ENCODE measurements around the gene VTI1B.
"Not testable (repeated sequence)": the region's sequence is repeated elsewhere in the genome, so short reads cannot be mapped to it uniquely, and the experiment has no call there.

VTI1B gene

DNA sequence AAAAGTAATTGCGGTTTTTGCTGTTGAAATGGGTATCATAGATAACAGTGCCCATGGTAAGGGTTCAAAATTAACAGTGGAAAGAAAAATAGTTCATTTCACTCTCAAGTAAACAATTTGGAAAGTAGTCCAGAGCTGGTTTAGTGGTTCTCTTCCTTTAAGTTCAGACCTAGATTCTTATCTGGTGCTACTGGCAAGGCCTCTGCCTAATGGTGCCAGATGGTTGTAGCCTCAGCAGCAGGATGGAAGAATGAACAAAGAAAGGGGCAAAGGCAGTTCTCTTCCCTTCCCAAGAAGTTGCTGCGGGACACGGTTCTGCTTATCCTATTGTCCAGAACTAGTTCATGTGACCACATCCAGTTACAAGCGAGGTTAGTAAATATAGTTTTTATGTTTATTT is 44.2 kb downstream of the VTI1B start:
- no peak for DNase-seq (ENCODE audit: low spot score)

GRCh38 chr14:67627519-67627918 is 46.9 kb downstream of the VTI1B start:
- DNase-seq (ENCODE audit: low spot score), result no peak

- not testable (repeated sequence) for DNase-seq (ENCODE audit: low spot score)
Observed at GRCh38 chr14:67626131-67626530, 48.3 kb downstream of the VTI1B start.

DNA sequence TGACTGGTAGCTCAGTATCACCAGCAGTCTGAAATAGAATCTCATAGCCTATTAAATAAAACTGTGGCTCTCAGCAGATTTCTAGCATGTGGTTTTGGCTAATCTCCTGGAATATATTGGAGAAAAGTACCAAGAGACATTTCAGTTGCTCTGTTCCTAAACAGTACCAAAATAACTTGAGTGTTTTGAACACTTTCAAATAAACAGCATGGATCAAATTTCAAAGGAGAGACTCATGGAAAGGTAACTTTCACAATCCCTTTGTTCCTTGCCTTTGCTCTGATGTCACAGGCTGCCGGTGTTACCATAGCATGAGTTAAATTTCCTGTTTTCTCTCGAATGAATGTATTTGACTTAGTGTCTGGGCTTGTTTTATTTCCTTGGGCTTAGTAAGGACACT is 51.3 kb downstream of the VTI1B start:
- no peak for DNase-seq (ENCODE audit: low spot score)

DNA sequence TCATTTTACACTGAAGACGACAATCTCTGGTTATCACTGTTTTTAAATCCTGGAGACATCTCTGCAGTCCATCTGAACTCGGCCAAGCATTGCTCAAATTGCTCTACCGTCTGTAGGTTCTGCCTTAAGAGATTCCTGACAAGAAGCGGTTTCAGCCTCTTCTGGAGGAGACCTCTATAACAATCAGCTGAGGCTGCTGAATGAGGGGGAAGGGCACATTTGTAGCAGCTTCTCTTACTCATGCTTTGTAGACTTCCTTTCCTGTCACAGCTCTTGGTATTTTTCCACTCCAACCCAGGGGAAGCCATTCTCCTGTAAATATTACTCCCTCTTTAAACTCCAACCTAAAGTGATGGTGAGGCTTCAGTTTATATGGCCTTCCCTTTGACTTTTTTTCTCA is 51.8 kb downstream of the VTI1B start:
- DNase-seq (ENCODE audit: low spot score), result no peak

- DNase-seq (ENCODE audit: low spot score), result no peak
Observed at GRCh38 chr14:67620217-67620785, 54.1 kb downstream of the VTI1B start.

- peak; percentile 86 for DNase-seq (ENCODE audit: low spot score)
Observed at GRCh38 chr14:67619446-67620216, 54.8 kb downstream of the VTI1B start, which contains the start of gene ARG2. ARG2 (plus strand) TSS chr14:67619920; CDS start chr14:67619978, 58 bp downstream.

GRCh38 chr14:67618617-67619063 is 55.8 kb downstream of the VTI1B start:
- DNase-seq (ENCODE audit: low spot score), result no peak

- no peak for DNase-seq (ENCODE audit: low spot score)
Observed at GRCh38 chr14:67610491-67610890, 63.9 kb downstream of the VTI1B start.

- no peak for DNase-seq (ENCODE audit: low spot score)
Observed at GRCh38 chr14:67609642-67610310, 64.7 kb downstream of the VTI1B start.

- DNase-seq (ENCODE audit: low spot score), result no peak
Observed at GRCh38 chr14:67607646-67608045, 66.8 kb downstream of the VTI1B start.

DNA sequence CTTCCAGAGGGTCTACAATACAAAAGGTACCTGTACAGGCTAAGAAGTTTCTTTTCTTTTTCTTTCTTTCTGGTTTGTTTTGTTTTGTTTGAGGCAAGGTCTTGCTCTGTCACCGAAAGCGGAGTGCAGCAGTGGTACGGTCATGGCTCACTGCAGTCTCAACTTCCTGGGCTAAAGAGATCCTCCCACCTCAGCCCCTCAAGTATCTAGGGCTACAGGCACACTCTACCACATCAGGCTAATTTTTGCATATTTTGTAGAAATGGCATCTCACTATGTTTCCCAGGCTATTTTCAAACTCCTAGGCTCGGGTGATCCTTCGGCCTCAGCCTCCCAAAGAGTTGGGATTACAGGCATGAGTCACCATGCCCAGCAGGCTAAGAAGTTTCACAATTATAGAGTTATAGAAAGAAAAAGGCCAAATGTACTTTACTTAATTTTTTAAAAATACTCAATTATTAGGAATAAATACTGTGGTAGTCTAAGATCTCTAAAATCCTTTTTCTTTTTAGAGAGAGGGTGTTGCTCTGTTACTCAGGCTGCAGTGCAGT is 71.4 kb downstream of the VTI1B start:
- no peak for DNase-seq (ENCODE audit: low spot score)

GRCh38 chr14:67602076-67602475 is 72.4 kb downstream of the VTI1B start:
- DNase-seq (ENCODE audit: low spot score), result no peak

DNA sequence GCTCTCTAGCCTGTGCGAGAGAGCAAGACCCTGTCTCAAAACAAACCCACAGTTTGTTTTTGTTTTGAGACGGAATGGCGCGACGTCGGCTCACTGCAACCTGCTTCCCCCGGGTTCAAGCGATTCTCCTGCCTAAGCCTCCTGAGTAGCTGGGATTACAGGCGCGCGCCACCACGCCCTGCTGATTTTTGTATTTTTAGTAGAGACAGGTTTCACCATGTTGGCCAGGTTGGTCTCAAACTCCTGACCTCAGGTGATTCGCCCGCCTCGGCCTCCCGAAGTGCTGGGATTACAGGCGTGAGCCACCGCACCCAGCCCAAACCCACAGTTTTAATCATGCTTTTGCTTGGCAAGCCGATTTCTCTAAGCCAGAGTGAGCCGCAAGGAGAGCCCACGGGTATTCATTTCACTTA is 73.9 kb downstream of the VTI1B start:
- DNase-seq (ENCODE audit: low spot score), result not testable (repeated sequence)

- DNase-seq (ENCODE audit: low spot score), result peak; percentile 92
Observed at GRCh38 chr14:67599698-67600561, 74.5 kb downstream of the VTI1B start, which contains the start of gene PIGH. PIGH (minus strand) TSS chr14:67600268; CDS start chr14:67600203, 65 bp downstream.

All from left forelimb (tissue), 1 donor.